ENCODE measurements around the gene ME3. TPM values are rescaled to one million over a fixed set of nuclear protein-coding genes. Genes with fewer than 3 reads are reported as not detected.

ME3 gene
- total RNA-seq, 4 donors from 2014 or later, result 30.8 to 54.6 (median 36.7) TPM

DNA sequence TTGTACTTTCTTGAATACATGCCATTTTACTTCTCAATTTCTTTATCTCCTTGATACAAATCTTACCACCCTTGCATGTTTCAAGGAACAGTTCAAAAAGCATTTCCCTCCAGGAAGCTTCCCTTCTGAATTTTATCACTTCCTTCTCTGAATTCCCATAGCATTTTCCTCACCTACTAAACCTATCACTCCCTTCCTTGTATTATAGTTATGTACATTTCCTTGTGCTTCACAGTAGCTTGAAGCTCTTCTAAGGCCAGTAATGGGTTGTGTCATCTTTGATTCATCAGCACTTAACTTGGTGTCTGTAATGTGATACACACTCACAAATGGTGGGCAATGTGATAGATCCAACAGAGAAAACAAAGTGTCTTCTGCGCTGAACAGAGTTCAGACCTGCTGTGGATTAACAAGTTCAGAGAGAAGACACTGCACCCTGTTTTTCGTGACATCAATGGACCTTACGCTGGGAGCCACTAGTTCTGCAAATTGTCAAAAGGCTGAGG lies 170.2 kb downstream of the ME3 start:
- no peak overlapping the region for H3K27ac ChIP-seq
- no peaks in the 10 kb centered on the region for H3K27me3 ChIP-seq
- peaks cover 0 to 4% (median 0%) of the 10 kb centered on the region in 4 donors for H3K4me1 ChIP-seq
- H3K9me3 ChIP-seq, result no peaks in the 10 kb centered on the region
- H3K4me3 ChIP-seq, result no peak overlapping the region
- H3K36me3 ChIP-seq, result peaks cover 0 to 28% (median 0%) of the 10 kb centered on the region in 3 donors
- WGBS, 2 donors, result 94 to 100% methylated on average over 3 of the region's 3 CpGs
- TF ChIP-seq EP300 (IDR thresholded peaks at IDR 0.05) (no peak), POLR2A (IDR thresholded peaks at IDR 0.05) (no peak)
- TF ChIP-seq, protein P1, sequence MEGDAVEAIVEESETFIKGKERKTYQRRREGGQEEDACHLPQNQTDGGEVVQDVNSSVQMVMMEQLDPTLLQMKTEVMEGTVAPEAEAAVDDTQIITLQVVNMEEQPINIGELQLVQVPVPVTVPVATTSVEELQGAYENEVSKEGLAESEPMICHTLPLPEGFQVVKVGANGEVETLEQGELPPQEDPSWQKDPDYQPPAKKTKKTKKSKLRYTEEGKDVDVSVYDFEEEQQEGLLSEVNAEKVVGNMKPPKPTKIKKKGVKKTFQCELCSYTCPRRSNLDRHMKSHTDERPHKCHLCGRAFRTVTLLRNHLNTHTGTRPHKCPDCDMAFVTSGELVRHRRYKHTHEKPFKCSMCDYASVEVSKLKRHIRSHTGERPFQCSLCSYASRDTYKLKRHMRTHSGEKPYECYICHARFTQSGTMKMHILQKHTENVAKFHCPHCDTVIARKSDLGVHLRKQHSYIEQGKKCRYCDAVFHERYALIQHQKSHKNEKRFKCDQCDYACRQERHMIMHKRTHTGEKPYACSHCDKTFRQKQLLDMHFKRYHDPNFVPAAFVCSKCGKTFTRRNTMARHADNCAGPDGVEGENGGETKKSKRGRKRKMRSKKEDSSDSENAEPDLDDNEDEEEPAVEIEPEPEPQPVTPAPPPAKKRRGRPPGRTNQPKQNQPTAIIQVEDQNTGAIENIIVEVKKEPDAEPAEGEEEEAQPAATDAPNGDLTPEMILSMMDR (IDR thresholded peaks at IDR 0.05), result no peak
- no peak for DNase-seq (ENCODE audit: low spot score in 2 of 2)

DNA sequence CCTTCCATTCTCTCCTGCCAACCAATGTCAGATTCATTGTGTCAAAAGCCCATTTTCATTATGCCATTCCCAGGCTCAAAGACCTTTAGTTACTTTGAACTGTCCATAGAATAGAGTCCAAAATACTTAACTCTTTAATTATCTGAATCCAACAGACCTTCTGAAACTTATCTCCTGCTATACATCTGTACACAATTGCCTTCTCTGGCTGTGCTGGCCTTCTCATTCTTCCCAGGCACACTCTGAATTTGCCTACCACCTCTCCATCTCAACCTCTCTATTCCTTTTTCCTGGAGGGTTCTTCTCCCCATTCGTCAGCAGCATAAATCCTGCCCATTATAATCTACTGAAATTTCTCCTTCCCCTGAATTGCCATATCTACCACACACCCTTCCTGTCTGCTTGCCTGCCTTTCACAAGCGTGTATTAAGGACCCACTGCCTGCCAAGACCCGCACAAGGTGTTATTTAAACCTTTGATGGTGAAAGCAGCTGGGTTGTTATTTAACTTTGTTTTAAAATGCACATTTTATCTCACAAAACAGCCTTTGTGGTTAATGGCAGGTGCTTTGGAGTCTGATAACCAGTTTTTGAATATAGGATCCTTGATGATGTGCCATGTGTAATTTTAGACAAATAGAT lies 171.8 kb downstream of the ME3 start:
- no peak overlapping the region for H3K27ac ChIP-seq

DNA sequence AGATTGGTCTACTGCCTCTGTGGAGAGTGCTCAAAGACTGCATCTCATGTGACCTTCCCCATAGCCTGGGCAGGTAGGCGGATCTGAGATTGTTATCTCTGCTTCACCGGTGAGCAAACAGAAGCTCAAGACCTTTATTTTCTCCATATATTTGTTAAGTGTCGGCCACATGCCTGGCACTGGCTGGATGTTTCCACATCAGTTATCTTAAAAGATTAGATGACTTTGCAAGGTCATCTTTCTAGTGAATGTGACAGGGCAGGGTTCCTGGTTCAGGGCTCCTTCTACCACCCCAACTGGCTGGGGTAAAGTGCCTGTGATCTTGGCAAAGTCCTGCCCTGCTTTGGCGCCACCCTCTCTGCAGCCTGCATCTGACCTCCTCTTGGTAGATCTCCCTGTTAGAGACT lies 172.7 kb downstream of the ME3 start:
- no peak overlapping the region for H3K4me3 ChIP-seq
- H3K9me3 ChIP-seq, result no peaks in the 10 kb centered on the region
- WGBS, 2 donors, result 88 to 89% methylated on average over 4 of the region's 4 CpGs
- DNase-seq (ENCODE audit: low spot score in 2 of 2), result no peak
- no peak for TF ChIP-seq POLR2A (IDR thresholded peaks at IDR 0.05)
- TF ChIP-seq, protein P1 (IDR thresholded peaks at IDR 0.05), result no peak
- no peak for TF ChIP-seq EP300 (IDR thresholded peaks at IDR 0.05)
- peaks cover 0 to 6% (median 0%) of the 10 kb centered on the region in 4 donors for H3K4me1 ChIP-seq
- no peak overlapping the region for H3K27ac ChIP-seq
- no peaks in the 10 kb centered on the region for H3K27me3 ChIP-seq
- H3K36me3 ChIP-seq, result peaks cover 0 to 22% (median 0%) of the 10 kb centered on the region in 3 donors

More for the DNA sequence above, 171.8 kb downstream of the ME3 start:
- H3K9me3 ChIP-seq, result no peaks in the 10 kb centered on the region
- TF ChIP-seq POLR2A (IDR thresholded peaks at IDR 0.05) (no peak), EP300 (IDR thresholded peaks at IDR 0.05) (no peak)
- TF ChIP-seq, protein P1 (IDR thresholded peaks at IDR 0.05), result no peak
- DNase-seq (ENCODE audit: low spot score in 2 of 2), result no peak
- no peaks in the 10 kb centered on the region for H3K27me3 ChIP-seq
- peaks cover 0 to 20% (median 0%) of the 10 kb centered on the region in 3 donors for H3K36me3 ChIP-seq
- H3K4me3 ChIP-seq, result no peak overlapping the region
- 79 to 83% methylated on average over 3 of the region's 3 CpGs for WGBS, 2 donors
- peaks cover 0 to 6% (median 0%) of the 10 kb centered on the region in 4 donors for H3K4me1 ChIP-seq

DNA sequence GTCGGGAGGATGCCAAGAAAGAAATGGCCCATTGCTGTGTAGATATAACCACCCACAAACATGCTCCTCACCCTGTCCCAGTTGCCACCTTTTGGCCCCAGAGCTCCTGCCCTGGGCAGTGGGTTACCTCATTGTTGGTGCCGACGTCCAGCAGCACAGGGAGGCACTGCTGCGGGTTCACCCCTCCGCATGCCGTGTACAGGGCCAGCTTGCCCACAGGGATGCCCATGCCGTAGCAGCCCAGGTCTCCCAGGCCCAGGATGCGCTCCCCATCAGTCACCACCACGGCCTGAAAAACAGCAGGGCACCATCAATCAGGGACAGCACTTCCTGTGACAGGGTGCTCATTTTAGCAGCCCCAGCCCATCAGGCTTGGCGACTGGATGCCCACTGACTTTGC lies 174.6 kb downstream of the ME3 start:
- TF ChIP-seq EP300 (IDR thresholded peaks at IDR 0.05) (no peak), POLR2A (IDR thresholded peaks at IDR 0.05) (no peak)
- TF ChIP-seq, protein P1 (IDR thresholded peaks at IDR 0.05), result no peak
- H3K4me3 ChIP-seq, result no peak overlapping the region
- H3K36me3 ChIP-seq, result peaks cover 0 to 22% (median 0%) of the 10 kb centered on the region in 3 donors
- DNase-seq (ENCODE audit: low spot score in 2 of 2), result no peak
- no peaks in the 10 kb centered on the region for H3K27me3 ChIP-seq
- 86 to 93% methylated on average over 5 to 10 of the region's 10 CpGs for WGBS, 2 donors
- H3K4me1 ChIP-seq, result peaks cover 0 to 10% (median 0%) of the 10 kb centered on the region in 4 donors
- H3K9me3 ChIP-seq, result no peaks in the 10 kb centered on the region
- H3K27ac ChIP-seq, result no peak overlapping the region

DNA sequence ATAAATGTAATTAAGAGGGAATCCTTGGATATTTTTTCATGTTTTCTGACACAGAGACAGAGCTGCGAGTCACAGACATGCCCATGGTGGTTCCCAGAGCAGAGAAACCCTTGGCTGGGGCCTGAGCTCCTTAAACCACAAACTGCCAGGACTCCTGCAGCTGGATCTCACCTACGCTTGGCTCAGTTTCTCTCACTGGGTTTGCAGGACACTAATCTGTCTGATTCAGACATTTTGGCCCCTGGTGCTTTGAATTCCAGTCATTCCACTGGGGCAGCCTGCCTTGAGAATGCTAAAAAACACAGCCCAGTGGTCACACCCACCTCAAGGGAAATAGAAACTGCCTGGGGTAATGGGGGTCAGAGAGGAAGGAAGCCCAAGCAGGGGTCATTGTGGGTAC lies 175.1 kb downstream of the ME3 start:
- 81 to 84% methylated on average over 2 of the region's 2 CpGs for WGBS, 2 donors
- Histone ChIP-seq H3K9me3 (no peaks in the 10 kb centered on the region), H3K4me1 (peaks cover 0 to 15% (median 0%) of the 10 kb centered on the region in 4 donors), H3K36me3 (peaks cover 0 to 22% (median 0%) of the 10 kb centered on the region in 3 donors), H3K27ac (no peak overlapping the region), H3K27me3 (no peaks in the 10 kb centered on the region), H3K4me3 (no peak overlapping the region)
- no peak for DNase-seq (ENCODE audit: low spot score in 2 of 2)
- TF ChIP-seq, protein P1 (IDR thresholded peaks at IDR 0.05), result no peak
- TF ChIP-seq EP300 (IDR thresholded peaks at IDR 0.05) (no peak), POLR2A (IDR thresholded peaks at IDR 0.05) (no peak)
